Activated naive CD8-positive, alpha-beta T cell treated with anti-CD3 and anti-CD28 coated beads, Interleukin-2, amount 50 U/mL, for 16 hours (primary cell): ENCODE results near the gene FAM13A.

ENCODE experiments used
- DNase-seq: peaks from one replicate; pipeline ENCODE4 v3.0.0-alpha.2; 2020; ENCODE audit warnings: low read depth, low spot score

Gene FAM13A

GRCh38 chr4:88814043-88814617 is 242.9 kb downstream of the FAM13A start:
- no peak for DNase-seq

GRCh38 chr4:88813013-88813412 is 244.0 kb downstream of the FAM13A start:
- DNase-seq, result no peak

- DNase-seq, result no peak
Measured at GRCh38 chr4:88812420-88812819, 244.6 kb downstream of the FAM13A start.

GRCh38 chr4:88811904-88812303 is 245.1 kb downstream of the FAM13A start:
- no peak for DNase-seq

- DNase-seq, result no peak
Measured at GRCh38 chr4:88810325-88810724, 246.7 kb downstream of the FAM13A start.

- no peak for DNase-seq
Measured at GRCh38 chr4:88809576-88810219, 247.3 kb downstream of the FAM13A start.

GRCh38 chr4:88809101-88809500 is 247.9 kb downstream of the FAM13A start:
- no peak for DNase-seq

GRCh38 chr4:88807499-88807898 is 249.5 kb downstream of the FAM13A start:
- no peak for DNase-seq

- DNase-seq, result no peak
Measured at GRCh38 chr4:88804234-88804633, 252.8 kb downstream of the FAM13A start.

GRCh38 chr4:88803600-88804096 is 253.3 kb downstream of the FAM13A start:
- no peak for DNase-seq

- DNase-seq, result no peak
Measured at GRCh38 chr4:88802585-88803286, 254.2 kb downstream of the FAM13A start.

GRCh38 chr4:88802138-88802537 is 254.8 kb downstream of the FAM13A start:
- no peak for DNase-seq

GRCh38 chr4:88799900-88800299 is 257.1 kb downstream of the FAM13A start:
- no peak for DNase-seq

- no peak for DNase-seq
Measured at GRCh38 chr4:88797725-88798124, 259.3 kb downstream of the FAM13A start.

- DNase-seq, result no peak
Measured at GRCh38 chr4:88796545-88796944, 260.4 kb downstream of the FAM13A start.

- DNase-seq, result no peak
Measured at GRCh38 chr4:88794952-88795351, 262.0 kb downstream of the FAM13A start.

GRCh38 chr4:88794087-88794690 is 262.8 kb downstream of the FAM13A start:
- no peak for DNase-seq

GRCh38 chr4:88793475-88793874 is 263.5 kb downstream of the FAM13A start:
- no peak for DNase-seq

GRCh38 chr4:88792821-88793220 is 264.2 kb downstream of the FAM13A start:
- no peak for DNase-seq

GRCh38 chr4:88792268-88792781 is 264.7 kb downstream of the FAM13A start:
- DNase-seq, result no peak

- no peak for DNase-seq
Measured at GRCh38 chr4:88791274-88791673, 265.7 kb downstream of the FAM13A start.

- no peak for DNase-seq
Measured at GRCh38 chr4:88788895-88789294, 268.1 kb downstream of the FAM13A start.
